GM18498 (cell line): ENCODE data around the gene GRB14.

Experiments used
- ATAC-seq: cut with Tn5 transposase; IDR thresholded peaks from one replicate; pipeline ENCODE4 v1.9.1; 2021; ENCODE audit warnings: mild to moderate bottlenecking, moderate library complexity; ENCODE audit not compliant: unreplicated experiment

The GRB14 gene

DNA sequence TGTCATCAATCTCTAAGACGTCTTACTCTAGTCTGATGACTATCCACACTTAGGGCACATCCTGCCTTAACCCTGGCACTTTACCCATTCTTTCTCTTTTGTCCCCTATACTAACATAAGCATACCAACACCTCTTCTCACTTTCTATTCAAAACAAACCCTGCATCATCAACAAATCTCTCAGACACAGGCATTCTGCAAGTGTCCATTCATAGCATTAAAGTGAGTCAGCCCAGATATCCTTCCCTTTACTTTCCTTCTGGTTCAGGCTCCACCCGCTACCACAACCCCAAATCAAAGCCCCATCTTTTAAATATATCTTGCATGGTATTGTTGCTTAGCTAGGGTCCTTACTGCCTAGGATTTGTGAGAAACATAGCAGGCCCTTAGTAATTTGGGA is 3.8 kb downstream of the GRB14 start:
- ATAC-seq: no peak

DNA sequence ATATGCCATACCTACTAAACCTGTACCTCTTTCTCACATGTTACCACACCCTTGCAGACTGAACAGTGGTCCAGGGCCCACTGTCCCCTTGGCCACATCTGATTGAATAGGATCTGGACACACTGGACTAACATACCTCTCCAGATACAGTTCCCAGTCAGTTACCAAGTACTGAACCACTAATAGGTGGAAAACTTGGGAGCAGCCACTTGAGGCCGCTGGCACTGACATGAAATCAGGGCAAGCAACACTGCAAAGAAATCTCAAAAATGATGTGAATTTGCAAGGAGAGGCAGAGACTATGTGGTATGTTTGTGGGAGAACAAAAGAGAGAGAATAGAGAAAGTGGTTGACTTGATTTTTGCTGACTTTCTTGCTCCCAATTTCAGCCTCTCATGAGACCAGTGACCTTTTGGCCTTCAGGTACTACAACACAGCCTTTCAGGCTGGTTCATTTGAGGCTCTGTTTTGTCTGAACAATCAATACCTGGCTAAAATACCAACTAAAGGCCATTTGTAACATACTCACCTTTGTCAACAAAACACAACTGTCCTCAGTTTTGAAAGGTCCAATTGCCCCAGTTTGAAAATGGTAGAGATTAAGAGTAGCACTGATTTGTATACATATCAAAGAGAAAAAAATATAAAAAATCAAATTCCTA is 7.8 kb downstream of the GRB14 start:
- ATAC-seq: no peak

DNA sequence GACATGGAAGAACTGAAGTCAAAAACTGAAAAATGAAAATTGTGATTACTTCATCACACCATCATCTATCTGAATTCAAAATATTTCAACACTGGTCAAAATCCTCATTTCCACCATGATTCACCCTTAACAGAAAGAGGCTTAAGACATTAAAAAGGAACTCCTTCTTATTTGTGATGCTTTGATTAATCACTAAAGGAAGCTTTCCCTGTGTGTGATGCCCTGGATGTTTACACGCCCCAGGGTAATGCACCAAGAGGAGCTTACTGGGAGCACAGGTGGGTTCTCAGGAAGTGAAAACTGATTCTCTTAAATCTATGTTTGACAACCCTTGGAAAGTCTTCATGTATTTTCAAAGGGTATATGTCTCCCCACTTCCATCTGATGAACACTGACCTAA is 11.5 kb downstream of the GRB14 start:
- no peak for ATAC-seq

DNA sequence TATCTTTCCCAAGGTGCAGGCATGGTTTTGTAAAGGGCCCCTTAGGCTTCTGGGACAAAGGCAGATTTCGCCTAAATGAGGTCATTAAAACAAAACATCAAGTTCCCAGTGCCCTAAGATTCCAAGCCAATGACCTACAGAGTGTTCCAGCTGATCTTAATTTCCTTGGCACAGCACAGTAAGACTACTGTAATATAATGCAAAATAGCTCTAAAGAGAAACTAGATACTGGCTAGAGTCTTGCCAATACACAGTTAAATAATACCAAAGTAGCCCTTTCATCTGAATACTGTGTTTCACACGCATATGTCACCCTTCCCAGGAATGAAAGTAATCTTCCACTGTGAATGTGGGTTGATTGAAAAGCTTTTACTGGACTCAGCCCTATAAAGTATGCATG is 14.7 kb downstream of the GRB14 start:
- no peak for ATAC-seq

DNA sequence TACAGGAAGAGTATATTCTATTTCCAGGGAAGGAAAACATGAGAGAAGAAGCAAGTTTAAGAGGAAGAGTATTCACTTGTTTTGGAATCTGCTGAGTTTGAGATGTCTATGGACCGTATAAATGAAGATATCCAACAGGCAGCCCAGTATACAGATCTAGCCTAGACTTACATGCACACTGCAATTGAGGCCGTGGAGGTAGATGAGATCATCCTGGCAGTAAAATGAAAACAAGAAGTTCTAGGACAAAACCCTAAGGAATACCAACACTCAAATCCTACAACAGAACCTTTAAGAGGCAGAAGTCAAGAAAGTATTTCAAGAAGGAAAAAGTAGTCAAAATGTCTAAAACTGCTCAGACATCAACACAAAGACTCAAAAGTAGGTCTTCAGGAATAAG is 16.0 kb downstream of the GRB14 start:
- ATAC-seq: no peak

DNA sequence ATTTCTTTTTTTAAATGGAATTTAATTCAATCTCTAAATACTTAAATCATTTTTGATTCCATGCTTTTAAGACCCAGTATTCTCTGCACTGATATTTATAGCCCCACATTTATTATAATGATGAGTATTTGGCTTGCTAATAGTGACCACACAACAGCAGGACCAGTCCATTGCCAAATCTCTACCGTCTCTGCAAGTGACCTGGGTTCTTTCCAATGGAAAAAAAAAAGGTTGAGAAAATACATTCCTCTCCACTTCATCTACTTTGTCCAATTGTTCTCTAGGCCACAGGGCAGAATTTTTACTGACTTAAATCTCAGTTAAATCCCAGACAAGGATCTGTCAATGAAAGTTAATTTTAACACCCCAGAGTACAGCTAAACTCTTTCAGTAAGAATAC is 20.5 kb downstream of the GRB14 start:
- ATAC-seq: no peak

DNA sequence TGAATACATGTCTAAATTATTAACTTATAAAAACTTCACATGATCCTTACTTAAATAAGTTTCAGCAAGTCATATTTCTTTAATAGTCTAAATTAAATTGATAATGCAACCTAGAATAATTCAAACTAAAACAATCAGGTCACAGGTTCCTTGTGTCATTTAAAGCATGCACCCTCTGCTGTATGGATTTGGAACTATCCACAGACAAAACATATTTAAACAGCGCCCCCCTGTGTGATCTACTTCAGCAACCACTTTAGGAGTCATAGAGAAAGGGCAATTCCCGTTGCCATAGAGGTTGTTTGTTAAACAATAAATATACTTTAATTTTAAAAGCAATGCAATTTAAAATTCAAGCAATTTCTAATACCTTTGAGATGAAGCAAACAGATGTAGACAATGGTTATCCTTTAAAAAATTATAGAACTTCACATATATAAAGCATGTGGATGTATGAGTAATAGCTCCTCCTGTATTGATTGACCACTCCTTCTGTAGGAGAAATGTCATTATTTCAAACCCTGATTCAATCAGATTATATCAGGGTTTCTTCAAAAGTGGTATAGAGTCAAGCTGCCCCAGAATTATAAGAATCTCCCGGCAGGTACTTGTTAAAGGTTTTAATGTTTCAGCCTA is 21.2 kb downstream of the GRB14 start:
- ATAC-seq: peak; percentile 98

DNA sequence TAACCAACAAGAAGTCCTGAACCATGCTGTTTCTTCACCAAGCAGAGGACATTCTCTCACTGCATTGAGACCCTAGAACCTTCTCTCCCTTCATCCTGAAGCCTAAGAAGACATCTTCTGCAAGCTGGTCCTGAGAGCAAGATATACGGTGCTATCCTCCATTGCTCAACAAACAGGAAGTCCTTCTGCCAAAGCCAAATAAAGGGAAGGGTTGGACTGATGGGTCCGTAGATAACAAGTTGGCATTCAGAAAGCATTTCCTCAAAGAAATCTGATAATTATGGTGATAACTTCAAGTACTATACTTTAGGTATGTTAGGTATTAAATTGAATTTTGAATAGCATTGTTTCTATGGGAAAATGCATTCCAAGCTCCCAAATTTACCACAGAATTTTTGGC is 23.3 kb downstream of the GRB14 start:
- ATAC-seq: no peak

DNA sequence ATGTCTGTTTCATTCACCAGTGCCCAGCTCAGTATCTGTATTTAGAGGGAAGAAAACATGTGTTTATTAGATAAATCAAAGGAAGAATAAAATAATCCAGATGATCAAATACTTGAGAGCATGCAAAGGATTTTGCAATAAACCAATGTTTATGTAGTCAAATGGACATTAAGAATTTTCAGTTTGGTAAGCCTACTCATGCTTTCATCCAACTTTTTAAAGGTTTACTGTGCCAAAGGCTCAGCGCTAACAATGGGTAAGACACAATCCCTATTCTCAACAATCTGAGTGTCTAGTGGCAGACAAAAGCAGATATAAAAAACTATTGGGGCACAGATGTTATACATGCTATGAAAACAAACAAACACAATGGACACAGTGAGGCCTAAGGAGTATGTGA is 26.3 kb downstream of the GRB14 start:
- no peak for ATAC-seq

DNA sequence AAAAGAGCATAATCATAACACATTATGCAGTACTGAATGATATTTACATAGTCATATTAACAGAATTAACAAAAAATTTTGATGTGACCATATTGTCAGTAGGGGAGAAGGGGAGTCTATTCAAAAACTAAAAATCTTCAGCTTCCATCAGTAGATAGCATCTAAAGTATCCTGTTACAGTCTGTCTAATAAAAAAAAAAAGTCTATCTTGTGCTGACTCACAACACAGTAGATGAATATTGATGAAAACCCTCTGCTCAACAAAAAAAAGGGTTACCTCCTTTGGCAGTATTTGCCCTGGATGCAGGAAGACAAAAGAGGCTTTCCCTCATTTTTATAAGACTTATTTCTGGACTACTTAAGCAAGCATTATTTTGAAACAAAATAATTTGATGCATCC is 27.3 kb downstream of the GRB14 start:
- no peak for ATAC-seq

DNA sequence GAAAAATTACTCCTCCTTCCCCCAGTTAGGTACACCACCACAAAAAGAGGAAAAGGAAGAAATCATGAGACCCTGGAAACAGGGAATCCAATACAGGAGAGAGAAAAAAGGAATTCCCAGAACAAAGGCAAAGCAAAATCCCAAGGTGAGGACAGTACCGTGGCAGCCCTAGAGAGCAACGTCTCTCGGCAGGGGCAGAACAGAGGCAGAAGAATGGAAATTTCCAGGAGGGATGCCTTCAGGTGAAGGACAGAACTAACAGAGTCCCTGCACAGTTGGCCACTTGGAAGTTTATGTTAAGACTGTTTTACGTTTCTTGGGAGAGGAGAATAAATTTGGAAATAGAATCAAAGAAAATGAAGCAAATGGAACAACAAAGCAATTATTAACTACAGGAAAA is 27.7 kb downstream of the GRB14 start:
- no peak for ATAC-seq

DNA sequence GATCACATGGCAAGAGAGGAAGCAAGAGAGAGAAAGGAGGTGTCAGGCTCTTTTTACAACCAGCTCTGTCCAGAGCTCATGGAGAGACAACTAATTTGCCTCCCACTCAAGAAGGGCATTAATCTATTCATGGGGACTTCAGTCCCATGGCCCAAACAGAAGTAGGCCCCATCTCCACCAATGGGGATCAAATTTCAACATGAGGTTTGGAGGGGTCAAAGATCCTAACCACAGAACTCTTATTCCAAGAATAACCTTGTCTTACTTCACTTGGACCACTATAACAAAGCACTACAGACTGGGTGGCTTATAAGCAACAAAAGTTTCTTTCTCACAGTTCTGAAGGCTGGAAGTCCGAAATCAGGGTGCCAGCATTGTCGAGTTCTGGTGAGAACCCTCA is 31.8 kb downstream of the GRB14 start:
- ATAC-seq: no peak

DNA sequence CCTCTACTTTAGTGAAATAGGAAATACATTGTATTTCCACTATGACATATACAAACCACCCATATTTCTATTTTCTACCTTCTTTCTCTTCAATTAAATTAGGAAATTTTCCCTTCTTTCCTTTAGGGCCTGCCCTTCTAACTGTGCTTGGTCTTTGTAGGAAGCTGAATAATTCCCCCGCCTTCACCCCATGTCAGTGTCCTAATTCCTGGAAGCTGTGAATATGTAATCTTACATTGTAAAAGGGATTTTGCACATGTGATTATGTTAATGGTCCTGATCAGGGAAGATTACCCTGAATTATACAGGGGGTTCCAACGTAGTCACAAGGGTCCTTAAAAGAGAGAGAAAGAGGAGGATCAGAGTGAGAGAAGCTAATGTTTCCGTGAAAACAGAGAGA is 40.2 kb downstream of the GRB14 start:
- ATAC-seq: no peak

DNA sequence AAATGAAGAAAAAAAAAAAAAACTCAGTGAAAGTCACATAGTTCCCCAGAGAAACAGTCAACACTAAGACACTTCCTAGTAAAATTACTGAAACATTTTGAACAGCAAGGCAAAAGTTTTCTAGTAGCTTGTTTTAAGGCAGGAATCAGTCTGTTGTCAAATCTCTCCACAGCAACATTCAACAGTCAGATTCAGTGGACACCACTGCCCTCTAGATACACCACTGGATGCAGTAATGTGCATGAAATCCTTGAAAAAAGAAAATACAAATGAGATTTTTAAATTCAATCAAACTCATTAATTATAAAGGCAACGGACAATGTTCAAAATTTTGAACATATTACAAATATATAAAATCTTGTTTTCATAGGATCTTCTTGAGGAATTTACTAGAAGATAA is 46.4 kb downstream of the GRB14 start:
- no peak for ATAC-seq

DNA sequence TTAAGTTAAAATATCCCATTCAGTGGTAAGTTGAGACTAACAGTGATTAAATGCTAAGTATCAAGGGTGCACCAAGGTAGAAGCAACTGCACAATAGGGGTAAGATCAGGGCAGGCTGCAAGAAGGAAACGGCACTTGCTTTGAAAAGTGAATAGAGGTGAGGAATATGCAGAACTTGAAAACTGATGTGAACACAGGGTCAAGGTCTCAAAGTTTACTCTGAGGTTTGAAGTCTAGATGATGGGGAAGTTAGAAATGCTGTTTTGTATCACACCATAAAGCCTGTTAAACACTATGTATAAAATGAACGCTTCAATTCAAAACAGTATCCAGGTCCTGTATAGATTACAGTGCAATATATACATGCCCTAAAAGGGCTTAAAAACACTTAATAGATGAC is 50.8 kb downstream of the GRB14 start:
- ATAC-seq: no peak

DNA sequence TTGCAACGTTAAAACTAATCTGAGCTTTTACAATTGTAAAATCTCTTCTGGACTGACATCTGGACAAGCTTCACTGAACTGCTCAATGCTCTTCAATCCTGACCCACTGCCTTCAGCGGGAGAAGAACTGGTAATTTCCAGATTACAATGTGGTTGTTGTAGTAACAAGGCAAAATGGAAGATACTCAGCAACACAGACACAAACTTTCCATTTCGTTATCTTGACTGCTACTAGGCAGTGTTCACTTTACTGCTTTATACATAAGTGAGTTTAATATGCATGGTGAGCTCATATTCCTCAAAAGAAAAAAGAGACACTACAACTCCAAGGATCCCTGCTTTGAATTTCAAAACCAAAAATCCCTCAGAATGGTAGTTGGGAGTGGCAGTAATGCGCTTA is 51.9 kb downstream of the GRB14 start:
- ATAC-seq: no peak

DNA sequence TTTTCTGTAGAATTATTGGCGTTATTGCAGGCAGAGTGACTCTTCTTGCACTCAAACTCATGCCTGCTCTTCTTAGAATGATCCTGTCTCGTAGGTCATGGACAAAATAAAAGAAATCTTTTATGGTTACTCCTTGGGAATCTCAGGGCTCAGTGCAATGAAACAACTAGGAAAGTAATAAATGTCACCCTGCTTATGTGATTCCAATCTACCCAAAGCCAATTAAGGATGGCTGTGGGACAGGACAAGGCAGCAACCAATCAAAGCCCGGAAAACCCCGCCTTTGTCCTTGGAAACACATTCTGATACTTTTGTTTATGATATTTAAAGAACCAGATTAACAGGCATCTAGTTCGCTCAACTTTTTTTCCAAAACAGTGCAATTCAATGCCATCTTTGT is 53.0 kb downstream of the GRB14 start:
- ATAC-seq: no peak

DNA sequence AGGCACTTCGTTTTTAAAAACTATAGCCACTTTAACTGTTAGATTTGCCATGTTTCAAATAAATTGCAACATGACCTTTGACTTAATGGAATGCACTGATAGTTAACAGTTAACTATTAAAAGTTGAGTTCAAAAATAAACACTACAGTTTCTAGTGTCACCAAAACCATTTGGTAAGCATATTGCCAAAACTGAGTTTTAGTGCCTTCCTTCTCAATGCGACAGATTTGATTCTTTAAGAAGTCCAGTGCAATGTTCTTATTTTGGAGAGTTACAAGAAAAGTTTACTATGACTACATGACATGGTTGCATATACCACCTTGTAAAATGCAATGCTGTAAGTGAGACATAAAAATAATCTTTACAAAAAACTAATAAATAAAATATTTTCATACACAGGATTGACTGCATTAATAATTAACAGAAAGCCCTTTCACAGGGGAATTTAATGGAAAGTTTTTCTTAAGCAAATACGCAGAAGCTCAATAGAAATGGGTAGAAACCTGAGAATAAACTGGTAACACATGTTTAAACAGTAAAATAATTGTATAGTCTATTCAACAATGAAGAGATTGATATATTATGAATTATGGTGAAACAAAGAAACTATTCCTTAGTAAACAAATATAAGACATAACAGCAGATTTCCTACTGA is 53.8 kb downstream of the GRB14 start:
- no peak for ATAC-seq

DNA sequence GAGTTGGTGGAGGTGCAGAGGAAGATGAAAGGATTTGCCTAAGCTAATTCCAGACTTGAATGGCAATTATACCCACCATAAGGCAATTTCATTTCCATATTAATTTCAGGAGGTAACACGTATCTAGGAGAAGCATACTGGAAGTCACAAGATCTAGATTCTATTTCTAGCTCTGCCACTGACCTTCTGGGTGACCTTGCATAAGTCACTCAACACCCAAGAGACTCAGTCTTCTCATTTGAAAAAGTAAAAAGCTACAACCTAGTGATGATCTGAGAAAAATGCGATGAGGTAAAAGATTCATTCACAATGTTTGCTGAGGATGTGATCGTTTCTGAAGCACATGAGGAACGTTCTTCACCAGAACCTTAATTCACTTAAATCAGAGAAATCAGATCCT is 55.9 kb downstream of the GRB14 start:
- ATAC-seq: no peak

DNA sequence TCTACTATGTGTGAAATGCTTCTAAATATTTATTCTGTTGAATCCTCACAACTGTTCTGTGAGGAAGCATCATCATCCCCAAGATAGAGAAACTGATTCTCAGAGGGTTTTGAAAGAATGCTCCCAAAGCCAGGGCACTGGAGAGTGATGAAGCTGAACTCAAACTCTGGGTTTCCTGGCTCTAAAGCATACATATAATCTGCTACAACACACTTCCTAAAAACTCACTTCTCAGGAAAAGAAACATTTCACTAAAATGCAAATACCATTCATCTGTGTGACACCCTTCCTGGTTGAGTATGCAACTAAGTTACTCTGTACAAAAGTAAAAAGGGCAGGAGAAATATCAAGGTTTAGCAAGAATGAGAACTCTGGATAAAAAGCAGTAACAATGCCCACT is 58.6 kb downstream of the GRB14 start:
- ATAC-seq: no peak

DNA sequence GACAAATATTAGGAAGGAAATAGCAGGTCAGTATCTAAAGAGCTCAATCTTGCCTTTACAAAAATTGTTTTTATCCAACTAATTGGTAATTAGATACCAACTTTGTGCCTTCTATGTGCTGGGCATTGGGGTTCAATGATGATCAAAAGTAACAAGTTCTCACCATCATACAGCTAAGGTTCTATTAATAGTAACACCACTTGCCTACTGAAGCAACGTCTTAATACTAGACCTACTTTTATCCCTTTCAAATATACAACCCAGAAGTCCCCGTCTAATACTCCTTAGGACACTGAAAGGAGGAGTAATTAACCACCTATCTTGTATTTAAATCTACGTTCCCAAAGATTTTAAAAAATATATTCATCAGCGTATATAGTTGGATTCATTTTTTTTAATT is 59.3 kb downstream of the GRB14 start:
- ATAC-seq: no peak

DNA sequence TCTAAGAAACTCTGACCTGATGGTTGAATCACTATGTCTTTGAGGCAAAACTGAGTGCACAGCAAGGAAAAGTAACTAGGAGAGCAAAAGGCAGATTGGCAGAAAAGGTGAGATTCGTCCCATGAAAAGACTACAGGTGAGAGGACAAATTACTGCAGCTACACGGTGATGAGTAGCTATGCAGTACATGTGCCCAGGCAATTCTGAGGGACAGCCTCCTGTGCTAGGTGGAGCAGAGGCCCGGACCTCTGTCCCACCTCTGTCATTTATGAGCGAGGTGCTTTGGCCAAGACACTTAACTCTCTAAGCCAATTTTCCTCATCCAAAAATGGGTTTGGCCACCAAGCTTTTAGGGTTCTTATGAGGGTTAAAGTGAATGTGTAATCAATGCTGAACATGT is 59.9 kb downstream of the GRB14 start:
- ATAC-seq: no peak

DNA sequence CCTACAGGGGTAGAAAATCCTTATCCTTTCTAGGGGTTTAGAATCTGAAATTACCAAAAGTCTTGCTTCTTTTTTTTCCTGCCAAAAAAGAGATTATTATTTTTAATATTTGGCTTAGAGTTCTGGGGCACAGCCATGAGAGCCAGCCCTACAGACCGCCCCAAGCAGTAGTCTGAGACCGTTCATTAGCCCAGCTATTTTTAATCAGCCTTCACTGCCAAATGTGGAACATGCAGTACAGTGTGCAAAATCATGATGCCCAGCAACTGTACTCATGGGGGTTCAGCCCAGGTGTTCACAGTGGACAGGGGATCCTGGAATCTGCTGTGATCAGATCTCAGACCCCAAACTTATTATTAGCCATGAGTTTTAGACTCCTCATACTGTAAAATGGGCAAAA is 60.4 kb downstream of the GRB14 start:
- no peak for ATAC-seq
